Epithelial cell of esophagus (primary cell): Measurements from ENCODE around the gene ZNF296.
"Not testable (repeated sequence)": the region's sequence is repeated elsewhere in the genome, so short reads cannot be mapped to it uniquely, and the experiment has no call there.

ENCODE experiments used
- DNase-seq: peaks from one replicate; pipeline ENCODE4 v3.0.0; 2010; ENCODE audit warnings: low read depth
- H3K4me3 ChIP-seq: 2 replicates; pipeline ENCODE4 v1.5.1; 2011; ENCODE audit warnings: mild to moderate bottlenecking, low read length, control low read depth
- CTCF ChIP-seq: IDR thresholded peaks from 2 replicates; pipeline ENCODE4 v1.5.1; 2011; ENCODE audit warnings: low read depth, mild to moderate bottlenecking, low read length, control low read depth, inconsistent platforms; ENCODE audit not compliant: insufficient read depth; ENCODE audit errors: missing control alignments

ZNF296 gene

GRCh38 chr19:45119582-45119981, 43.3 kb upstream of the ZNF296 start:
- H3K4me3 ChIP-seq = no peak overlapping the region
- no peak for DNase-seq
- no peak for TF ChIP-seq CTCF

- not testable (repeated sequence) for H3K4me3 ChIP-seq, DNase-seq
Measured at GRCh38 chr19:45118591-45119355, 42.5 kb upstream of the ZNF296 start.

- no peak for TF ChIP-seq CTCF
- DNase-seq = no peak
- H3K4me3 ChIP-seq = no peak overlapping the region
Measured at GRCh38 chr19:45118106-45118505, 41.8 kb upstream of the ZNF296 start.

- no peak for TF ChIP-seq CTCF
- DNase-seq = no peak
- no peak overlapping the region for H3K4me3 ChIP-seq
Measured at GRCh38 chr19:45117671-45118070, 41.4 kb upstream of the ZNF296 start.

GRCh38 chr19:45117167-45117594, 40.9 kb upstream of the ZNF296 start:
- TF ChIP-seq CTCF = no peak
- no peak overlapping the region for H3K4me3 ChIP-seq
- no peak for DNase-seq

- DNase-seq = no peak
- no peak overlapping the region for H3K4me3 ChIP-seq
- TF ChIP-seq CTCF = no peak
Measured at GRCh38 chr19:45115809-45116615, 39.7 kb upstream of the ZNF296 start.

GRCh38 chr19:45114116-45114515, 37.8 kb upstream of the ZNF296 start:
- no peak overlapping the region for H3K4me3 ChIP-seq
- DNase-seq = no peak
- no peak for TF ChIP-seq CTCF
